Endothelial cell of umbilical vein (primary cell): ENCODE data around the gene SKAP1. TPM values are rescaled to one million over a fixed set of nuclear protein-coding genes. Genes with fewer than 3 reads are reported as not detected.

Experiments
- BruUV-seq: library from RNA; stranded (reverse); fragments of 400-500 nt; replicated peaks from 2 replicates; lab custom pipeline; 2021; lab: Mats Ljungman, UMichigan
- CTCF ChIA-PET: fragments of 300-600, 350-600 bp; sonication (Branson Sonifier 250); formaldehyde crosslinking; loops from one replicate; lab custom pipeline; 2021; ENCODE audit warnings: antibody characterized with exemption, inconsistent platforms; lab: Charles Lee
- POLR2A ChIA-PET: fragments of 300-600, 350-600 bp; sonication (Branson Sonifier 250); formaldehyde crosslinking; loops from one replicate; lab custom pipeline; 2021; ENCODE audit warnings: antibody characterized with exemption, inconsistent platforms; lab: Charles Lee
- DNase-seq: peaks from one replicate; pipeline ENCODE4 v3.0.0-alpha.2; 2011; ENCODE audit warnings: low read depth, low spot score
- FAIRE-seq: peaks from 2 replicates; lab custom pipeline; 2011; peaks lifted over from hg19 to GRCh38; lab: Jason Lieb, UNC
- H2AFZ ChIP-seq: 2 replicates; pipeline ENCODE4 v1.6.0; 2012; ENCODE audit warnings: low read depth, low read length, control low read depth, inconsistent platforms
- H3K27ac ChIP-seq: 2 replicates; pipeline ENCODE4 v1.5.1; 2011; ENCODE audit warnings: low read depth, mild to moderate bottlenecking, control low read depth, low read length, moderate library complexity; ENCODE audit not compliant: insufficient read depth
- H3K27me3 ChIP-seq, 2 experiments: 2 replicates each; pipeline versions ENCODE4 v1.6.0 to v1.6.1; 2011; ENCODE audit warnings: low read length in 2 of 2, mixed read lengths in 1 of 2; ENCODE audit not compliant: control insufficient read depth in 2 of 2, insufficient read depth in 2 of 2
- H3K36me3 ChIP-seq, 2 experiments: 2 replicates in 1 of 2; 3 replicates in 1 of 2; pipeline ENCODE4 v1.5.1; 2011; ENCODE audit warnings: low read length in 2 of 2, mild to moderate bottlenecking in 1 of 2, moderate library complexity in 1 of 2; ENCODE audit not compliant: control insufficient read depth in 2 of 2, insufficient read depth in 2 of 2; ENCODE audit errors: extremely low read depth in 1 of 2
- H3K4me1 ChIP-seq: 3 replicates; pipeline ENCODE4 v1.5.1; 2011; ENCODE audit warnings: mild to moderate bottlenecking, low read length; ENCODE audit not compliant: control insufficient read depth, insufficient read depth; ENCODE audit errors: extremely low read depth
- H3K4me2 ChIP-seq: 2 replicates; pipeline ENCODE4 v1.6.1; 2011; ENCODE audit warnings: low read length, control low read depth, mixed read lengths; ENCODE audit not compliant: insufficient read depth
- H3K4me3 ChIP-seq, 3 experiments: fragments of 200-600 bp in 1 of 3; sonication (generic), shearing (Covaris generic) in 1 of 3; replicated peaks in 1 of 3; 2 replicates each; pipeline ENCODE4 v1.5.1; 2011 to 2016; ENCODE audit warnings: control low read depth in 3 of 3, low read length in 3 of 3, mild to moderate bottlenecking in 2 of 3, inconsistent platforms in 1 of 3, low read depth in 1 of 3, moderate library complexity in 1 of 3; ENCODE audit not compliant: insufficient read depth in 1 of 3
- H3K79me2 ChIP-seq: 2 replicates; pipeline ENCODE4 v1.6.0; 2012; ENCODE audit warnings: low read length, inconsistent platforms; ENCODE audit not compliant: control insufficient read depth, insufficient read depth
- H3K9ac ChIP-seq: replicated peaks from 2 replicates; pipeline ENCODE3; 2011; ENCODE audit warnings: low read length, control low read depth; ENCODE audit not compliant: insufficient read depth; ENCODE audit errors: extremely low read depth
- H3K9me1 ChIP-seq: replicated peaks from 3 replicates; pipeline ENCODE4 v1.6.0; 2011; ENCODE audit warnings: mild to moderate bottlenecking, low read length; ENCODE audit not compliant: control insufficient read depth, insufficient read depth; ENCODE audit errors: extremely low read depth
- H3K9me3 ChIP-seq: replicated peaks from 2 replicates; pipeline ENCODE4 v1.5.1; 2012; ENCODE audit warnings: low read length, inconsistent platforms; ENCODE audit not compliant: control insufficient read depth, insufficient read depth
- H4K20me1 ChIP-seq: replicated peaks from 2 replicates; pipeline ENCODE3; 2011; ENCODE audit warnings: mild to moderate bottlenecking, low read length; ENCODE audit not compliant: control insufficient read depth, insufficient read depth; ENCODE audit errors: extremely low read depth
- CTCF ChIP-seq, 2 donors: IDR thresholded peaks; 1 replicate in 1 of 2; 2 replicates in 1 of 2; pipeline ENCODE4 v1.5.1; 2011; ENCODE audit warnings: low read length in 2 of 2, mild to moderate bottlenecking in 2 of 2, moderate library complexity in 2 of 2, control low read depth in 1 of 2, inconsistent platforms in 1 of 2, low read depth in 1 of 2; ENCODE audit not compliant: insufficient read depth in 1 of 2; ENCODE audit errors: extremely low read depth in 1 of 2
- EZH2 ChIP-seq: IDR thresholded peaks from 2 replicates; pipeline ENCODE4 v1.6.1; 2012; ENCODE audit warnings: borderline replicate concordance, low read depth, mild to moderate bottlenecking, moderate library complexity, low read length, inconsistent platforms; ENCODE audit not compliant: severe bottlenecking
- MYC ChIP-seq: IDR thresholded peaks from one replicate; pipeline ENCODE4 v1.6.1; 2011; ENCODE audit warnings: mild to moderate bottlenecking, low read depth, low read length
- POLR2A ChIP-seq: IDR thresholded peaks from 2 replicates; pipeline ENCODE4 v1.6.1; 2012; ENCODE audit warnings: low read depth, mild to moderate bottlenecking, control low read depth, low read length
- dilution Hi-C: fragments of 300-500 bp; cut with MboI; formaldehyde crosslinking; loops from one replicate; pipeline ENCODE4 v1.15.0; 2019; ENCODE audit warnings: low sequenced_read_pairs; ENCODE audit not compliant: extremely low pct_ligation_motif_present
- intact Hi-C: fragments of 100-400 bp; cut with micrococcal nuclease; formaldehyde crosslinking; loops from one replicate; pipeline ENCODE4 v1.10.0; 2022
- polyA plus RNA-seq, 4 experiments: library from polyadenylated mRNA; depleted of rRNA in 3 of 4; stranded (reverse) in 3 of 4; unstranded in 1 of 4; fragments of >200 nt; gene quantifications; 2 replicates each; pipeline versions ENCODE4 v1.2.1 to v1.2.3, GENCODE V29; 2011 to 2012; ENCODE audit warnings: missing spikeins in 1 of 4
- total RNA-seq: library from RNA; stranded (reverse); gene quantifications from 2 replicates; pipeline ENCODE4 v1.2.3, GENCODE V29; 2021

The SKAP1 gene
- total and polyA plus RNA-seq, 2 donors (not counting 3 experiments of a cell fraction or from before 2014, with no cell fraction given): 0.75 TPM; not detected in 1

- no peak for FAIRE-seq
- Histone ChIP-seq H3K9me3 (no peaks in the 10 kb centered on the region), H3K4me1 (no peaks in the 10 kb centered on the region), H3K4me2 (no peak overlapping the region), H3K36me3 (no peaks in the 10 kb centered on the region), H3K27ac (no peak overlapping the region), H2AFZ (no peak overlapping the region), H3K79me2 (no peaks in the 10 kb centered on the region), H3K4me3 (no peak overlapping the region), H3K27me3 (peaks cover 38 to 42% of the 10 kb centered on the region in 2 experiments), H4K20me1 (no peaks in the 10 kb centered on the region), H3K9ac (no peak overlapping the region), H3K9me1 (no peaks in the 10 kb centered on the region)
- no peak for TF ChIP-seq MYC
- TF ChIP-seq POLR2A: no peak
- no TSS peak for BruUV-seq
- ChIA-PET CTCF (interaction anchor here (1.0 to 1.3 kb wide), 3 partner anchors 123 to 202 kb away, joined by 3 to 4 read pairs (median 3); no protein-coding TSS in a partner anchor), POLR2A (no interaction called here)
- DNase-seq: no peak
- intact Hi-C loops (loop anchor here (5.0 kb wide), 1 partner anchor 467 kb away; the partner anchor contains the start of gene HOXB8), dilution Hi-C loops (no loop called here)
Measured at GRCh38 chr17:48149787-48150463, 280.1 kb downstream of the SKAP1 start.

- Histone ChIP-seq H3K9me3 (no peaks in the 10 kb centered on the region), H3K27ac (no peak overlapping the region), H3K4me1 (no peaks in the 10 kb centered on the region), H3K4me2 (no peak overlapping the region), H3K9ac (no peak overlapping the region), H2AFZ (no peak overlapping the region), H4K20me1 (no peaks in the 10 kb centered on the region), H3K9me1 (no peaks in the 10 kb centered on the region), H3K79me2 (no peaks in the 10 kb centered on the region), H3K4me3 (no peak overlapping the region), H3K27me3 (peaks cover 42 to 49% of the 10 kb centered on the region in 2 experiments), H3K36me3 (no peaks in the 10 kb centered on the region)
- intact Hi-C loops: no loop called here
- POLR2A ChIA-PET: no interaction called here
- FAIRE-seq (no peak), DNase-seq (no peak)
- BruUV-seq: no TSS peak
- peak; percentile 23 for TF ChIP-seq EZH2
- no peak for TF ChIP-seq CTCF (IDR thresholded peaks at IDR 0.05; ENCODE audit: extremely low read depth in 1 of 2, insufficient read depth in 1 of 2, low read depth in 1 of 2, low read length in 2 of 2)
- CTCF ChIA-PET: interaction anchor here (1.0 to 2.6 kb wide), 5 partner anchors 14 to 203 kb away, joined by 3 to 10 read pairs (median 3); no protein-coding TSS in a partner anchor
- dilution Hi-C loops: no loop called here
Measured at GRCh38 chr17:48148854-48149786, 280.9 kb downstream of the SKAP1 start.
